Parathyroid adenoma (tissue), 2 donors: ENCODE data around the gene CFAP57.

Experiments used
- H2AFZ ChIP-seq: fragments of 300-600 bp; sonication (generic); one replicate; pipeline ENCODE4 v1.7.0; 2017; ENCODE audit warnings: antibody characterized with exemption, mild to moderate bottlenecking
- H3K27ac ChIP-seq: fragments of 300-600 bp; sonication (generic); one replicate; pipeline ENCODE4 v1.7.0; 2017
- H3K27me3 ChIP-seq: fragments of 300-600 bp; sonication (generic); one replicate; pipeline ENCODE4 v1.7.0; 2017; ENCODE audit warnings: low read length; ENCODE audit not compliant: control insufficient read depth, insufficient read depth
- H3K36me3 ChIP-seq: fragments of 300-600 bp; sonication (generic); one replicate; pipeline ENCODE4 v1.7.0; 2017; ENCODE audit warnings: low read length; ENCODE audit not compliant: control insufficient read depth, insufficient read depth
- H3K4me1 ChIP-seq: fragments of 300-600 bp; sonication (generic); one replicate; pipeline ENCODE4 v1.7.0; 2017; ENCODE audit warnings: control low read depth
- H3K4me2 ChIP-seq: fragments of 300-600 bp; sonication (generic); one replicate; pipeline ENCODE4 v1.7.0; 2017; ENCODE audit warnings: low read length
- H3K4me3 ChIP-seq: fragments of 300-600 bp; sonication (generic); one replicate; pipeline ENCODE4 v1.7.0; 2017; ENCODE audit warnings: low read depth, low read length
- H3K79me2 ChIP-seq: fragments of 300-600 bp; sonication (generic); one replicate; pipeline ENCODE4 v1.7.0; 2017; ENCODE audit warnings: control low read depth
- H3K9ac ChIP-seq: fragments of 300-600 bp; sonication (generic); one replicate; pipeline ENCODE4 v1.7.0; 2017; ENCODE audit warnings: mild to moderate bottlenecking
- H3K9me3 ChIP-seq: fragments of 300-600 bp; sonication (generic); one replicate; pipeline ENCODE4 v1.7.0; 2017; ENCODE audit warnings: low read length; ENCODE audit not compliant: control insufficient read depth
- TF ChIP-seq, protein P1 (sequence below): fragments of 300-600 bp; sonication (generic); IDR thresholded peaks from one replicate; pipeline ENCODE4 v1.7.0; 2017; ENCODE audit warnings: antibody characterized with exemption, mild to moderate bottlenecking
- donor health status: primary hyperparathyroidism.

Gene CFAP57

DNA sequence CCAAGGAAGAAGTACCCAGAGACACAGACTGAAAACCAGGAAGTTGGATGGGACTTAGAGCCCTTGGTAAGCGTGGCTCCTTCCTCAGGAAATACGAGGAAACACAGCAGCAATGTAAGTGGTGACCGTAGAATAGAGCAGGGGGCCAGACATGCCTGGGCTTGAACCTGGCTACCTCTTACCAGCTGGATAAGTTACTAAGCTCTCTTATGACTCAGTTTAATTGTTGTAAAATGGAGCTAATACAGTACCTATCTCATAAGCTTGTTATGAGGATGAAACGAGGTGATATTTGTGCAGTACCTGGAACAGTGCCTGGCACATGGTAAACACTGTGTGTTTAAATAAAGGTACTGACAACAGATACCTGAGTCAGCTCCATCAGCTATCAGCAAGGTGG lies 19.3 kb upstream of the CFAP57 start:
- Histone ChIP-seq H3K36me3 (no peaks in the 10 kb centered on the region), H3K9ac (no peak overlapping the region), H3K4me1 (no peaks in the 10 kb centered on the region), H3K79me2 (no peaks in the 10 kb centered on the region), H2AFZ (no peak overlapping the region), H3K27ac (no peak overlapping the region), H3K4me2 (no peak overlapping the region), H3K9me3 (no peaks in the 10 kb centered on the region), H3K27me3 (no peaks in the 10 kb centered on the region), H3K4me3 (no peak overlapping the region)
- TF ChIP-seq, protein P1, sequence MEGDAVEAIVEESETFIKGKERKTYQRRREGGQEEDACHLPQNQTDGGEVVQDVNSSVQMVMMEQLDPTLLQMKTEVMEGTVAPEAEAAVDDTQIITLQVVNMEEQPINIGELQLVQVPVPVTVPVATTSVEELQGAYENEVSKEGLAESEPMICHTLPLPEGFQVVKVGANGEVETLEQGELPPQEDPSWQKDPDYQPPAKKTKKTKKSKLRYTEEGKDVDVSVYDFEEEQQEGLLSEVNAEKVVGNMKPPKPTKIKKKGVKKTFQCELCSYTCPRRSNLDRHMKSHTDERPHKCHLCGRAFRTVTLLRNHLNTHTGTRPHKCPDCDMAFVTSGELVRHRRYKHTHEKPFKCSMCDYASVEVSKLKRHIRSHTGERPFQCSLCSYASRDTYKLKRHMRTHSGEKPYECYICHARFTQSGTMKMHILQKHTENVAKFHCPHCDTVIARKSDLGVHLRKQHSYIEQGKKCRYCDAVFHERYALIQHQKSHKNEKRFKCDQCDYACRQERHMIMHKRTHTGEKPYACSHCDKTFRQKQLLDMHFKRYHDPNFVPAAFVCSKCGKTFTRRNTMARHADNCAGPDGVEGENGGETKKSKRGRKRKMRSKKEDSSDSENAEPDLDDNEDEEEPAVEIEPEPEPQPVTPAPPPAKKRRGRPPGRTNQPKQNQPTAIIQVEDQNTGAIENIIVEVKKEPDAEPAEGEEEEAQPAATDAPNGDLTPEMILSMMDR, result no peak

DNA sequence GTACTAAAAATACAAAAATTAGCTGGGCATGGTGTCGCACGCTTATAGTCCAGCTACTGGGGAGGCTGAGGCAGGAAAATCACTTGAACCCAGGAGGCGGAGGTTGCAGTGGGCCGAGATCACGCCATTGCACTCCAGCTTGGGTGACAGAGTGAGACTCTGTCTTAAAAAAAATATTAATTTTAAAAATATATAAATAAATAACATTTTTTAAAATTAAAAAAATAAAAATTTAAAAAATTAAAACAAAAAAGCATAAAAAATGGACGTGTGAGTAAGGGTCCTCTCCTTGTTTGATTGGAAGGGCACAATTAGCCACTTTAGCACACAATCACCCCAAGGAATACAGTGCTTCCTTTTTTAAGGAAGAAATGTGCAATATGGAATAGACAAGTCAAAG lies 18.7 kb upstream of the CFAP57 start:
- no peaks in the 10 kb centered on the region for H3K27me3 ChIP-seq
- H3K79me2 ChIP-seq, result no peaks in the 10 kb centered on the region
- no peaks in the 10 kb centered on the region for H3K4me1 ChIP-seq
- no peak overlapping the region for H2AFZ ChIP-seq
- no peak overlapping the region for H3K4me2 ChIP-seq
- no peaks in the 10 kb centered on the region for H3K9me3 ChIP-seq
- TF ChIP-seq, protein P1, result no peak
- H3K9ac ChIP-seq, result no peak overlapping the region
- H3K4me3 ChIP-seq, result no peak overlapping the region
- H3K36me3 ChIP-seq, result no peaks in the 10 kb centered on the region
- no peak overlapping the region for H3K27ac ChIP-seq

DNA sequence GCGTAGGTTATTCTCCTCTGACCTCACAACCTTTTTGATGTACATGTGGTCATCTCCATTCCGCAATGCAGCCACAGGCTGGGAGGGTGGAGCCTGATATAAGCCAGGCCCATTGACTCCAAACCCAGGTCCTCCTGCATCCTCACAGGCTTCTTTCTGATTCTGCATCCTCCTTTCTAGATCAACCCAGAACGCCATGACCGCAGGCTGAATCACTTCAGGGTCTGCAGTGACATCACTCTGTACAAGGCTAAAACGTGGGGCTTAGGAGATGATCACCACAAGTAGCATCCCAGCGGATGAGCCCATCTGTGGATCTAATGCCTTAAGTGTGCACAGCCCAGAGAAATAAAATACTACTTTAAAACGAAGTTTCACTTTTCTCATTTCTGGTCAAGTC lies 16.1 kb upstream of the CFAP57 start:
- Histone ChIP-seq H3K4me3 (no peak overlapping the region), H3K79me2 (no peaks in the 10 kb centered on the region), H3K9ac (no peak overlapping the region), H3K27me3 (no peaks in the 10 kb centered on the region), H3K4me2 (no peak overlapping the region), H3K4me1 (no peaks in the 10 kb centered on the region), H2AFZ (no peak overlapping the region), H3K27ac (no peak overlapping the region), H3K36me3 (no peaks in the 10 kb centered on the region), H3K9me3 (no peaks in the 10 kb centered on the region)
- TF ChIP-seq, protein P1, result no peak

DNA sequence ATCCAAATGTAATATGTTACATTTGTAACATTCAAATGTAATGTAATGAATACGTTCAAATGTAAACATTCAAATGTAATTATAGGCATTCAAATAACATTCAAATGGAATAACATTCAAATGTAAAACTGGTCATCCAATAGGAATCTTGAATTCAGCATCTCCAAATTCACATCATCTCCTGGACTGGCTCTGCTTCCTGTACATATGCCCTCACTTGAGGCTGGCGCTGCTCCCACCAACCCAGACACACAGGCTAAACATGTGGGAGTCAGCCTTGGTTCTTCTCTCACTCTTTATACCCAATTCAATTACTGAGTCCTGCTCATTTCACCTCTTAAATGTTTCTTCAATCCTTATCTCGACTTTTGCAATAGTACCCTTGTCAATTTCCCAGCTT lies 7.0 kb upstream of the CFAP57 start:
- no peaks in the 10 kb centered on the region for H3K36me3 ChIP-seq
- TF ChIP-seq, protein P1, result no peak
- no peak overlapping the region for H3K4me3 ChIP-seq
- H3K79me2 ChIP-seq, result no peaks in the 10 kb centered on the region
- no peaks in the 10 kb centered on the region for H3K4me1 ChIP-seq
- H3K27me3 ChIP-seq, result no peaks in the 10 kb centered on the region
- no peak overlapping the region for H3K9ac ChIP-seq
- no peak overlapping the region for H2AFZ ChIP-seq
- no peak overlapping the region for H3K4me2 ChIP-seq
- H3K27ac ChIP-seq, result no peak overlapping the region
- H3K9me3 ChIP-seq, result no peaks in the 10 kb centered on the region

DNA sequence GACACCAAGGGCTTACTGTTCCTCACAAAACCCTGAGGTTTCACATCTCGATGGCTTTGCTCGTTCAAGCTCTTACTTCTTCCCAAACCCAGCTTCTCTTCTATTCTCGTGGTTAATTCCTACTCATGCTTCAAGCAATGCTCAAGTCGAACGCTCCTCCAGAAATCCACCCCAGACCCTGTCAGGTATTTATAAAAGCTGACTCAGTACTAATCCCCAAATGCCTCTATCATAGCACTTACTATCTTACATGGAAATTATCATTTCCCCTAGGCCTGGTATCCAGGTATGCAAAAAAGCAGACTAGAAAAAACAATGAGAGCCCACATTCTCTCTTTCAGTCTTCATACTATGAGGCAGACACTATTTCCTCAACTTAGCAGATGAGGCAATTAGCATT lies 6.4 kb upstream of the CFAP57 start:
- no peaks in the 10 kb centered on the region for H3K4me1 ChIP-seq
- TF ChIP-seq, protein P1, result no peak
- H2AFZ ChIP-seq, result no peak overlapping the region
- no peak overlapping the region for H3K9ac ChIP-seq
- H3K27ac ChIP-seq, result no peak overlapping the region
- H3K79me2 ChIP-seq, result no peaks in the 10 kb centered on the region
- H3K27me3 ChIP-seq, result no peaks in the 10 kb centered on the region
- no peak overlapping the region for H3K4me2 ChIP-seq
- no peaks in the 10 kb centered on the region for H3K36me3 ChIP-seq
- H3K9me3 ChIP-seq, result no peaks in the 10 kb centered on the region
- no peak overlapping the region for H3K4me3 ChIP-seq
